Ishikawa (cell line): Measurements from ENCODE around the gene NDUFV1.

Experiments
- CEBPB ChIP-seq: IDR thresholded peaks from 2 replicates; pipeline ENCODE4 v1.6.1; 2012
- CREB1 ChIP-seq: IDR thresholded peaks from 2 replicates; pipeline ENCODE4 v1.6.1; 2012; ENCODE audit warnings: low read depth
- EGR1 ChIP-seq: IDR thresholded peaks from 2 replicates; pipeline ENCODE4 v1.6.1; 2012
- EP300 ChIP-seq: IDR thresholded peaks from 2 replicates; pipeline ENCODE4 v1.6.1; 2012; ENCODE audit warnings: borderline replicate concordance
- FOXM1 ChIP-seq: IDR thresholded peaks from 2 replicates; pipeline ENCODE4 v1.6.1; 2012; ENCODE audit warnings: low read depth, borderline replicate concordance
- NFIC ChIP-seq: IDR thresholded peaks from 2 replicates; pipeline ENCODE4 v1.6.1; 2012
- RAD21 ChIP-seq: IDR thresholded peaks from 2 replicates; pipeline ENCODE4 v1.6.1; 2012; ENCODE audit warnings: low read depth
- TAF1 ChIP-seq: IDR thresholded peaks from 2 replicates; pipeline ENCODE4 v1.6.1; 2012; ENCODE audit warnings: low read depth, mild to moderate bottlenecking
- TCF12 ChIP-seq: IDR thresholded peaks from 2 replicates; pipeline ENCODE4 v1.6.1; 2012; ENCODE audit warnings: low read depth
- TEAD4 ChIP-seq: IDR thresholded peaks from 2 replicates; pipeline ENCODE4 v1.6.1; 2012
- YY1 ChIP-seq: IDR thresholded peaks from 2 replicates; pipeline ENCODE4 v1.6.1; 2012; ENCODE audit warnings: low read depth
- ZBTB7A ChIP-seq: IDR thresholded peaks from 2 replicates; pipeline ENCODE4 v1.6.1; 2012; ENCODE audit warnings: low read depth
- TF ChIP-seq, protein P1 (sequence below): IDR thresholded peaks from 2 replicates; pipeline ENCODE4 v1.6.1; 2012
- TF ChIP-seq, protein P2 (sequence below): IDR thresholded peaks from 2 replicates; pipeline ENCODE4 v1.6.1; 2012; ENCODE audit warnings: low read depth, mild to moderate bottlenecking
- TF ChIP-seq, protein P3 (sequence below): IDR thresholded peaks from 2 replicates; pipeline ENCODE4 v1.6.1; 2012

Gene NDUFV1

DNA sequence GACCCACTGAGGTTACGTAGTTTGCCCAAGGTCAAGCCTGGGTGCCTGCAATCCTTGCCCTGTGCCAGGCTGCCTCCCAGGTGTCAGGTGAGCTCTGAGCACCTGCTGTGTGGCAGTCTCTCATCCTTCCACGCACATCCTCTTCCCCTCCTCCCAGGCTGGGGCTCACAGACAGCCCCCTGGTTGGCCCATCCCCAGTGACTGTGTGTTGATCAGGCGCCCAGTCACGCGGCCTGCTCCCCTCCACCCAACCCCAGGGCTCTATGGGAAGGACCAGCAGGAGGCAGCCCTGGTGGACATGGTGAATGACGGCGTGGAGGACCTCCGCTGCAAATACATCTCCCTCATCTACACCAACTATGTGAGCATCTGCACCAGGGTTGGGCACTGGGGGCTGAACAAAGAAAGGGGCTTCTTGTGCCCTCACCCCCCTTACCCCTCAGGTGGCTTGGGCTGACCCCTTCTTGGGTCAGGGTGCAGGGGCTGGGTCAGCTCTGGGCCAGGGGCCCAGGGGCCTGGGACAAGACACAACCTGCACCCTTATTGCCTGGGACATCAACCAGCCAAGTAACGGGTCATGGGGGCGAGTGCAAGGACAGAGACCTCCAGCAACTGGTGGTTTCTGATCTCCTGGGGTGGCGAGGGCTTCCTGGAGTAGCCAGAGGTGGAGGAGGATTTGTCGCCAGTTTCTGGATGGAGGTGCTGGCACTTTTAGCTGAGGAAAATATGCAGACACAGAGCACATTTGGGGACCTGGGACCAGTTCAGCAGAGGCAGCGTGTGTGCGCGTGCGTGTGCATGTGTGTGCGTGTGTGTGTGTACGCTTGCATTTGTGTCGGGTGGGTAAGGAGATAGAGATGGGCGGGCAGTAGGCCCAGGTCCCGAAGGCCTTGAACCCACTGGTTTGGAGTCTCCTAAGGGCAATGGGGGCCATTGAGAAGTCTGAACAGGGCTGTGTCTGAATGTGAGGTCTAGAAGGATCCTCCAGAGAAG, 21.6 kb upstream of the NDUFV1 start:
- TF ChIP-seq, protein P1, sequence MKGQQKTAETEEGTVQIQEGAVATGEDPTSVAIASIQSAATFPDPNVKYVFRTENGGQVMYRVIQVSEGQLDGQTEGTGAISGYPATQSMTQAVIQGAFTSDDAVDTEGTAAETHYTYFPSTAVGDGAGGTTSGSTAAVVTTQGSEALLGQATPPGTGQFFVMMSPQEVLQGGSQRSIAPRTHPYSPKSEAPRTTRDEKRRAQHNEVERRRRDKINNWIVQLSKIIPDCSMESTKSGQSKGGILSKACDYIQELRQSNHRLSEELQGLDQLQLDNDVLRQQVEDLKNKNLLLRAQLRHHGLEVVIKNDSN, result no peak
- TF ChIP-seq, protein P2, sequence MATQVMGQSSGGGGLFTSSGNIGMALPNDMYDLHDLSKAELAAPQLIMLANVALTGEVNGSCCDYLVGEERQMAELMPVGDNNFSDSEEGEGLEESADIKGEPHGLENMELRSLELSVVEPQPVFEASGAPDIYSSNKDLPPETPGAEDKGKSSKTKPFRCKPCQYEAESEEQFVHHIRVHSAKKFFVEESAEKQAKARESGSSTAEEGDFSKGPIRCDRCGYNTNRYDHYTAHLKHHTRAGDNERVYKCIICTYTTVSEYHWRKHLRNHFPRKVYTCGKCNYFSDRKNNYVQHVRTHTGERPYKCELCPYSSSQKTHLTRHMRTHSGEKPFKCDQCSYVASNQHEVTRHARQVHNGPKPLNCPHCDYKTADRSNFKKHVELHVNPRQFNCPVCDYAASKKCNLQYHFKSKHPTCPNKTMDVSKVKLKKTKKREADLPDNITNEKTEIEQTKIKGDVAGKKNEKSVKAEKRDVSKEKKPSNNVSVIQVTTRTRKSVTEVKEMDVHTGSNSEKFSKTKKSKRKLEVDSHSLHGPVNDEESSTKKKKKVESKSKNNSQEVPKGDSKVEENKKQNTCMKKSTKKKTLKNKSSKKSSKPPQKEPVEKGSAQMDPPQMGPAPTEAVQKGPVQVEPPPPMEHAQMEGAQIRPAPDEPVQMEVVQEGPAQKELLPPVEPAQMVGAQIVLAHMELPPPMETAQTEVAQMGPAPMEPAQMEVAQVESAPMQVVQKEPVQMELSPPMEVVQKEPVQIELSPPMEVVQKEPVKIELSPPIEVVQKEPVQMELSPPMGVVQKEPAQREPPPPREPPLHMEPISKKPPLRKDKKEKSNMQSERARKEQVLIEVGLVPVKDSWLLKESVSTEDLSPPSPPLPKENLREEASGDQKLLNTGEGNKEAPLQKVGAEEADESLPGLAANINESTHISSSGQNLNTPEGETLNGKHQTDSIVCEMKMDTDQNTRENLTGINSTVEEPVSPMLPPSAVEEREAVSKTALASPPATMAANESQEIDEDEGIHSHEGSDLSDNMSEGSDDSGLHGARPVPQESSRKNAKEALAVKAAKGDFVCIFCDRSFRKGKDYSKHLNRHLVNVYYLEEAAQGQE, result no peak
- TF ChIP-seq EP300 (no peak), TEAD4 (no peak), RAD21 (no peak), TCF12 (no peak), FOXM1 (no peak), NFIC (no peak)

- TF ChIP-seq TCF12, result no peak
- no peak for TF ChIP-seq NFIC
- TF ChIP-seq, protein P1, result no peak
- no peak for TF ChIP-seq FOXM1
- TF ChIP-seq TEAD4, result no peak
Measured at GRCh38 chr11:67585911-67586310, 20.8 kb upstream of the NDUFV1 start.

DNA sequence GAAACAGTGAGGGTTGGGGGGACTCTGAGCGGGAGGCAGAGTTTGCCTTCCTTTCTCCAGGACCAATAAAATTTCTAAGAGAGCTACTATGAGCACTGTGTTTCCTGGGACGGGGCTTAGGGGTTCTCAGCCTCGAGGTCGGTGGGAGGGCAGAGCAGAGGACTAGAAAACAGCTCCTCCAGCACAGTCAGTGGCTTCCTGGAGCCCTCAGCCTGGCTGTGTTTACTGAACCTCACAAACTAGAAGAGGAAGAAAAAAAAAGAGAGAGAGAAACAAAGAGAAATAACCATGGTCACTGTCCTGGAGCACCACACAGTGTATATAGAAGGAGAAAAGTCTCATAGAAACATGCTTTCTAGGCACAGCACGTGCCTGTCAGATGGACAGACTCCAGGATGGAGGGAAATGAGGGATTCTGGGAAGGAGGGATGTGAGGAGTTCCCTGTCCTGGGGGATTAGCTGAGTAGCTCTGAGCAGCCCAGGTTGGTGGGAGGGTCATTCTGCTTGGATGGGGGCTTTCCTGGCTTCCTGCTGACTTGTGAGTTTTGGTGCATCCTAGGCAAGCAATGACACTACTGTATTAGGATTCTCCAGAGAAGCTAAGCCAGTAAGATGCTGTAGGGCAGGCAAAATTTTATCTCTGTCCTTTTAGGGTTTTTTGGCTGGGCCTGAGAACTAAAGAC, 20.0 kb upstream of the NDUFV1 start:
- no peak for TF ChIP-seq FOXM1
- no peak for TF ChIP-seq ZBTB7A
- TF ChIP-seq YY1, result no peak
- no peak for TF ChIP-seq TAF1
- no peak for TF ChIP-seq CEBPB
- TF ChIP-seq, protein P3, sequence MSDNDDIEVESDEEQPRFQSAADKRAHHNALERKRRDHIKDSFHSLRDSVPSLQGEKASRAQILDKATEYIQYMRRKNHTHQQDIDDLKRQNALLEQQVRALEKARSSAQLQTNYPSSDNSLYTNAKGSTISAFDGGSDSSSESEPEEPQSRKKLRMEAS, result no peak
- TF ChIP-seq RAD21, result no peak
- TF ChIP-seq EGR1, result no peak
- TF ChIP-seq, protein P1, result no peak

GRCh38 chr11:67588136-67588503, 18.6 kb upstream of the NDUFV1 start:
- TF ChIP-seq NFIC (no peak), ZBTB7A (no peak), RAD21 (no peak)

- TF ChIP-seq NFIC, result no peak
- TF ChIP-seq, protein P3, result no peak
- TF ChIP-seq, protein P1, result no peak
Measured at GRCh38 chr11:67592880-67593564, 13.7 kb upstream of the NDUFV1 start.

DNA sequence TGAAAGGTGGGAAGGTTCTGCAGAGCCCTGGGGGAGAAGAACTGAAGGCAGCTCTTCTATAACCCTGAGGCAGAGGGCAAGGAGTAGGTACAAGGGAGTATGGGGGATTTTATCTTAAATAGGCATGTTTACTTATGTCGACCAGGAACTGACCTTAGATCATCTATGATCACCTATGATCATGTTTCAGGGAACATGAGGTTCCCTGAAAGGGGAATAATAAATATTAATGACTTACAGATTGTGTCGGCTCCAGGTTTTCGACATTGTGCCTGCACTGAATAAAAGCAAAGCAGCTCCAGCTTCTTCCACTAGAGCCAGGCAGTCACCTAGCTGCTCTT, 13.2 kb upstream of the NDUFV1 start:
- TF ChIP-seq RAD21, result no peak
- no peak for TF ChIP-seq EP300
- TF ChIP-seq ZBTB7A, result no peak
- no peak for TF ChIP-seq CEBPB
- no peak for TF ChIP-seq NFIC
- TF ChIP-seq TEAD4, result no peak
- TF ChIP-seq, protein P3, result no peak
- TF ChIP-seq, protein P1, result no peak
- TF ChIP-seq, protein P2, result no peak
- TF ChIP-seq YY1, result no peak
- no peak for TF ChIP-seq TCF12
- TF ChIP-seq CREB1, result no peak
- no peak for TF ChIP-seq FOXM1
- TF ChIP-seq EGR1, result no peak
- no peak for TF ChIP-seq TAF1
